ENCODE measurements around the gene CEP162. TPM values are rescaled to one million over a fixed set of nuclear protein-coding genes. Genes with fewer than 3 reads are reported as not detected.
A peak's percentile ranks its signal among the peaks of the same experiment; 100 is the strongest.
"Not testable (repeated sequence)": the region's sequence is repeated elsewhere in the genome, so short reads cannot be mapped to it uniquely, and the experiment has no call there.

Gene CEP162
- total RNA-seq, 2 experiments from 2014 or later, result 4.9 to 5.4 TPM

GRCh38 chr6:84166395-84166794 is 61.0 kb downstream of the CEP162 start:
- H3K4me3 Mint-ChIP-seq, result no peak overlapping the region
- ChIA-PET CTCF (no interaction called here), POLR2A (no interaction called here)
- H3K9me3 Mint-ChIP-seq, result no peaks in the 10 kb centered on the region
- TF ChIP-seq, protein P1, sequence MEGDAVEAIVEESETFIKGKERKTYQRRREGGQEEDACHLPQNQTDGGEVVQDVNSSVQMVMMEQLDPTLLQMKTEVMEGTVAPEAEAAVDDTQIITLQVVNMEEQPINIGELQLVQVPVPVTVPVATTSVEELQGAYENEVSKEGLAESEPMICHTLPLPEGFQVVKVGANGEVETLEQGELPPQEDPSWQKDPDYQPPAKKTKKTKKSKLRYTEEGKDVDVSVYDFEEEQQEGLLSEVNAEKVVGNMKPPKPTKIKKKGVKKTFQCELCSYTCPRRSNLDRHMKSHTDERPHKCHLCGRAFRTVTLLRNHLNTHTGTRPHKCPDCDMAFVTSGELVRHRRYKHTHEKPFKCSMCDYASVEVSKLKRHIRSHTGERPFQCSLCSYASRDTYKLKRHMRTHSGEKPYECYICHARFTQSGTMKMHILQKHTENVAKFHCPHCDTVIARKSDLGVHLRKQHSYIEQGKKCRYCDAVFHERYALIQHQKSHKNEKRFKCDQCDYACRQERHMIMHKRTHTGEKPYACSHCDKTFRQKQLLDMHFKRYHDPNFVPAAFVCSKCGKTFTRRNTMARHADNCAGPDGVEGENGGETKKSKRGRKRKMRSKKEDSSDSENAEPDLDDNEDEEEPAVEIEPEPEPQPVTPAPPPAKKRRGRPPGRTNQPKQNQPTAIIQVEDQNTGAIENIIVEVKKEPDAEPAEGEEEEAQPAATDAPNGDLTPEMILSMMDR (IDR thresholded peaks at IDR 0.05), result no peak
- no peaks in the 10 kb centered on the region for H3K27me3 Mint-ChIP-seq
- no peak for ATAC-seq
- peaks cover 22% of the 10 kb centered on the region for H3K36me3 Mint-ChIP-seq (ENCODE audit: low read depth)
- H3K4me1 Mint-ChIP-seq (ENCODE audit: low read depth), result no peaks in the 10 kb centered on the region
- no peak overlapping the region for H3K27ac Mint-ChIP-seq
- no peak for DNase-seq
- intact Hi-C loops (cut with micrococcal nuclease), result no loop called here

- H3K27me3 Mint-ChIP-seq; POLR2A ChIA-PET; CTCF ChIA-PET; ATAC-seq; H3K9me3 Mint-ChIP-seq; intact Hi-C loops (cut with micrococcal nuclease); H3K27ac Mint-ChIP-seq; DNase-seq; H3K4me3 Mint-ChIP-seq; H3K4me1 Mint-ChIP-seq (ENCODE audit: low read depth): not testable (repeated sequence)
- peaks cover 25% of the 10 kb centered on the region for H3K36me3 Mint-ChIP-seq (ENCODE audit: low read depth)
Observed at GRCh38 chr6:84164328-84164727, 63.1 kb downstream of the CEP162 start.

- Mint-ChIP-seq H3K27me3 (no peaks in the 10 kb centered on the region), H3K27ac (no peak overlapping the region), H3K36me3 (ENCODE audit: low read depth) (peaks cover 23% of the 10 kb centered on the region), H3K4me3 (no peak overlapping the region), H3K9me3 (no peaks in the 10 kb centered on the region), H3K4me1 (ENCODE audit: low read depth) (no peaks in the 10 kb centered on the region)
- ATAC-seq (no peak), DNase-seq (no peak)
- TF ChIP-seq, protein P1 (IDR thresholded peaks at IDR 0.05), result no peak
- CTCF ChIA-PET, result interaction anchor here (1.1 kb wide), 1 partner anchor 46 kb away, joined by 3 read pairs; no protein-coding TSS in a partner anchor
- POLR2A ChIA-PET, result no interaction called here
- intact Hi-C loops (cut with micrococcal nuclease), result no loop called here
Observed at GRCh38 chr6:84161190-84161589, 66.3 kb downstream of the CEP162 start.

DNA sequence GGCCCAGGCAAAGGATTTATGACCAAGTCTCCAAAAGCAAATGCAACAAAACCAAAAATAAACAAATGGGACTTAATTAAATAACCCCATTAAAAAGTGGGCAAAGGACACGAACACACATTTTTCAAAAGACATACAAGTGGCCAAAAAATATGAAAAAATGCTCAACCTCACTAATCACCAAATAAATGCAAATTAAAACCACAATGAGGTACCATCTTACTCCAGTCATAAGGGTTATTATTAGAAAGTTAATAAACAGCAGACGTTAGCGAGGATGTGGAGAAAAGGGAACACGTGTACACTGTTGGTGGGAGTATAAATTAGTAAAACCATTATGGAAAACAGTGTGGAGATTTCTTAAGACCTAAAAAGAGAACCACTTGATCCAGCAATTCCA is 71.1 kb downstream of the CEP162 start:
- CTCF ChIA-PET, result no interaction called here
- no peaks in the 10 kb centered on the region for H3K4me1 Mint-ChIP-seq (ENCODE audit: low read depth)
- DNase-seq, result no peak
- ATAC-seq, result no peak
- no peak overlapping the region for H3K27ac Mint-ChIP-seq
- no peak overlapping the region for H3K4me3 Mint-ChIP-seq
- no peaks in the 10 kb centered on the region for H3K27me3 Mint-ChIP-seq
- H3K36me3 Mint-ChIP-seq (ENCODE audit: low read depth), result peaks cover 29% of the 10 kb centered on the region
- TF ChIP-seq, protein P1 (IDR thresholded peaks at IDR 0.05), result no peak
- intact Hi-C loops (cut with micrococcal nuclease), result no loop called here
- no peaks in the 10 kb centered on the region for H3K9me3 Mint-ChIP-seq
- POLR2A ChIA-PET, result no interaction called here

DNA sequence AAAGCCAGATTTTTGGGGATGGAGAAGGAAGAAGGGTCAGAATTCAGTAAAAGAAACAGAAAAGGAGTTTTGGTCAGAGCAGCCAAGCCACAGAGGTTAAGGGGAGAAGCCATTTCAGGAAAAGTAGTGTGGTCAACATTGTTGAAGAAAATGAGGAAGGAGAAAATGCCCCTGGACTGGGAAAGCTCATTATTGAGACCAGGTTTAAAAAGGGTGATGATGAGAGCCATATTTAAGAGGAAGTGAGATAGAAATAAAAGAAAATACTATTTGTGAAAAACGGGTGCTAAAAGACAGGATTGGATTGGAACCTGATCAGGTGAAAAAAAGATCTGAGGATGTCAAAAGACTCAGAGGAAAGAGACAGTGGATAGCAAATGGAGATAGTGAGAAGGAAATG is 75.8 kb downstream of the CEP162 start:
- Mint-ChIP-seq H3K9me3 (no peaks in the 10 kb centered on the region), H3K4me3 (no peak overlapping the region), H3K4me1 (ENCODE audit: low read depth) (peaks cover 3% of the 10 kb centered on the region), H3K36me3 (ENCODE audit: low read depth) (peaks cover 31% of the 10 kb centered on the region), H3K27ac (no peak overlapping the region), H3K27me3 (no peaks in the 10 kb centered on the region)
- CTCF ChIA-PET, result no interaction called here
- TF ChIP-seq, protein P1 (IDR thresholded peaks at IDR 0.05), result no peak
- intact Hi-C loops (cut with micrococcal nuclease), result no loop called here
- POLR2A ChIA-PET, result no interaction called here
- ATAC-seq (no peak), DNase-seq (no peak)

DNA sequence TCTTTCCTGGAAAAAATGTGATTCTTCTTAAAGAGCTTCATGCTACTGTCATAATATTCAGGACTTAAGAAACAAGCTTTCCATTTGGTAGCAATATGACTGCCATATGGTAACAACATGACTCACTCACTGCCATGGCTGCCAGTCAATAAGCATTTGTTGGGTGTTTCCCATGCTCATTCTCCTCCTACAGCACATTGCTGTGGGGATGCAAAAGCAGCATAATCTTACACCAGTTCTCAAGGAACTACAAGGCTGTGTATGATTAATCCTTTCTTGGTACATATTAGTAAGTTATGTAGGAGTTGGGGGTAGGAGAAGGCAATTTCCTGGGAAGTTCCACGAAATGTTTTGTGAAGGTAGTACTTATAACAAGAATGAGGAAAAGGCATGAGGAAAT is 76.7 kb downstream of the CEP162 start:
- Mint-ChIP-seq H3K4me1 (ENCODE audit: low read depth) (peaks cover 3% of the 10 kb centered on the region), H3K27me3 (no peaks in the 10 kb centered on the region), H3K4me3 (no peak overlapping the region), H3K27ac (no peak overlapping the region), H3K9me3 (no peaks in the 10 kb centered on the region), H3K36me3 (ENCODE audit: low read depth) (peaks cover 29% of the 10 kb centered on the region)
- ATAC-seq, result peak; percentile 45
- TF ChIP-seq, protein P1 (IDR thresholded peaks at IDR 0.05), result no peak
- intact Hi-C loops (cut with micrococcal nuclease), result no loop called here
- ChIA-PET CTCF (no interaction called here), POLR2A (no interaction called here)
- DNase-seq, result peak; percentile 9
